GM23248 (cell line): ENCODE data around the gene ADGRL1. TPM values are rescaled to one million over a fixed set of nuclear protein-coding genes. Genes with fewer than 3 reads are reported as not detected.
A peak's percentile ranks its signal among the peaks of the same experiment; 100 is the strongest.
"Not testable (repeated sequence)": the region's sequence is repeated elsewhere in the genome, so short reads cannot be mapped to it uniquely, and the experiment has no call there.

Experiments used
- DNase-seq: peaks from one replicate; pipeline ENCODE4 v3.0.0-alpha.2; 2015
- H2AFZ ChIP-seq: fragments of 200-600 bp; sonication (generic); 2 replicates; pipeline ENCODE4 v1.6.1; 2016; ENCODE audit warnings: antibody characterized with exemption
- H3F3A ChIP-seq: fragments of 200-600 bp; sonication (generic); 2 replicates; pipeline ENCODE4 v1.6.1; 2016; ENCODE audit warnings: mild to moderate bottlenecking, antibody characterized with exemption, mixed run types; ENCODE audit not compliant: insufficient read depth
- H3K27ac ChIP-seq: fragments of 200-600 bp; sonication (generic); 2 replicates; pipeline ENCODE4 v1.5.1; 2016; ENCODE audit warnings: mild to moderate bottlenecking
- H3K27me3 ChIP-seq: fragments of 200-600 bp; sonication (generic); replicated peaks from 2 replicates; pipeline ENCODE4 v1.6.1; 2016; ENCODE audit warnings: mild to moderate bottlenecking; ENCODE audit not compliant: insufficient read depth
- H3K36me3 ChIP-seq: fragments of 200-600 bp; sonication (generic); 2 replicates; pipeline ENCODE4 v1.6.1; 2016; ENCODE audit warnings: low read depth, mild to moderate bottlenecking
- H3K4me1 ChIP-seq: fragments of 200-600 bp; sonication (generic); 2 replicates; pipeline ENCODE4 v1.6.1; 2016; ENCODE audit warnings: mild to moderate bottlenecking; ENCODE audit not compliant: insufficient read depth
- H3K4me2 ChIP-seq: fragments of 200-600 bp; sonication (generic); one replicate; pipeline ENCODE4 v1.6.1; 2016; ENCODE audit warnings: mild to moderate bottlenecking; ENCODE audit not compliant: unreplicated experiment
- H3K4me3 ChIP-seq: fragments of 200-600 bp; sonication (generic); 2 replicates; pipeline ENCODE4 v1.5.1; 2016; ENCODE audit warnings: mild to moderate bottlenecking
- H3K79me2 ChIP-seq: fragments of 200-600 bp; sonication (generic); 2 replicates; pipeline ENCODE4 v1.6.1; 2016; ENCODE audit warnings: mild to moderate bottlenecking; ENCODE audit not compliant: insufficient read depth
- H3K9ac ChIP-seq: fragments of 200-600 bp; sonication (generic); 2 replicates; pipeline ENCODE4 v1.6.1; 2016; ENCODE audit warnings: mild to moderate bottlenecking
- H3K9me2 ChIP-seq: fragments of 200-600 bp; sonication (generic); 2 replicates; pipeline ENCODE4 v1.6.1; 2016; ENCODE audit warnings: mixed run types, mild to moderate bottlenecking, moderate library complexity; ENCODE audit not compliant: insufficient read depth
- H3K9me3 ChIP-seq: fragments of 200-600 bp; sonication (generic); one replicate; pipeline ENCODE4 v1.6.1; 2017; ENCODE audit warnings: low read depth
- H4K20me1 ChIP-seq: fragments of 200-600 bp; sonication (generic); 2 replicates; pipeline ENCODE4 v1.6.0; 2016; ENCODE audit not compliant: insufficient read depth
- EZH2 ChIP-seq: fragments of 200-600 bp; sonication (generic); IDR thresholded peaks from 2 replicates; pipeline ENCODE4 v1.6.1; 2018; ENCODE audit warnings: antibody characterized with exemption, mild to moderate bottlenecking; ENCODE audit not compliant: insufficient read depth, poor library complexity, severe bottlenecking
- EZH2phosphoT487 ChIP-seq: fragments of 200-600 bp; sonication (generic); IDR thresholded peaks from 2 replicates; pipeline ENCODE4 v1.6.1; 2018; ENCODE audit warnings: antibody characterized with exemption, moderate library complexity, mild to moderate bottlenecking, low read depth; ENCODE audit not compliant: insufficient read depth
- WGBS, 2 experiments: methylation state at CpG; one replicate each; pipeline ENCODE4 v1.1.6; 2015 to 2017; ENCODE audit warnings: low lambda C conversion rate in 2 of 2, low coverage in 1 of 2; ENCODE audit errors: missing lambda C conversion rate in 2 of 2; 5-methylcytosine and 5-hydroxymethylcytosine counted together
- in situ Hi-C: fragments of 300-500 bp; cut with MboI; formaldehyde crosslinking; loops from 2 replicates; pipeline ENCODE4 v1.15.0; 2020
- polyA plus RNA-seq: library from polyadenylated mRNA; unstranded; fragments of >200 nt; fragmentation: Nextera tagmentation; extraction: Ambion mirVana; gene quantifications from 2 replicates; pipeline ENCODE4 v1.2.1, GENCODE V29; 2016
- total RNA-seq: library from RNA; depleted of rRNA; stranded (reverse); fragments of >200 nt; shearing (Covaris generic); gene quantifications from 2 replicates; pipeline ENCODE4 v1.2.3, GENCODE V29; 2014

The ADGRL1 gene
- total and polyA plus RNA-seq, 2 experiments from 2014 or later: 1.0 to 3.0 TPM

GRCh38 chr19:14237014-14237941, 31.3 kb upstream of the ADGRL1 start:
- WGBS, 2 experiments: 21 to 23% methylated on average over 5 of the region's 5 CpGs
- Histone ChIP-seq H3F3A (no peaks in the 10 kb centered on the region), H3K79me2 (no peaks in the 10 kb centered on the region), H4K20me1 (no peaks in the 10 kb centered on the region), H3K9me2 (no peaks in the 10 kb centered on the region), H3K9ac (no peak overlapping the region), H3K36me3 (no peaks in the 10 kb centered on the region), H3K27me3 (no peaks in the 10 kb centered on the region; the same call in 1 of the 2 replicates), H2AFZ (no peak overlapping the region), H3K4me3 (no peak overlapping the region), H3K27ac (no peak overlapping the region), H3K4me2 (no peak overlapping the region), H3K9me3 (no peaks in the 10 kb centered on the region), H3K4me1 (no peaks in the 10 kb centered on the region)
- in situ Hi-C loops: no loop called here
- TF ChIP-seq EZH2phosphoT487: no peak
- no peak for TF ChIP-seq EZH2
- DNase-seq: no peak

GRCh38 chr19:14232945-14233344, 27.0 kb upstream of the ADGRL1 start:
- H3K79me2 ChIP-seq, H3K4me3 ChIP-seq, DNase-seq, H3K27me3 ChIP-seq, H3K4me1 ChIP-seq, in situ Hi-C loops, H3K9ac ChIP-seq, H3K36me3 ChIP-seq, H3K4me2 ChIP-seq, H3K27ac ChIP-seq, H2AFZ ChIP-seq, H3F3A ChIP-seq, H4K20me1 ChIP-seq, H3K9me2 ChIP-seq, H3K9me3 ChIP-seq: not testable (repeated sequence)
- 82 to 93% methylated on average over 4 of the region's 4 CpGs for WGBS, 2 experiments

DNA sequence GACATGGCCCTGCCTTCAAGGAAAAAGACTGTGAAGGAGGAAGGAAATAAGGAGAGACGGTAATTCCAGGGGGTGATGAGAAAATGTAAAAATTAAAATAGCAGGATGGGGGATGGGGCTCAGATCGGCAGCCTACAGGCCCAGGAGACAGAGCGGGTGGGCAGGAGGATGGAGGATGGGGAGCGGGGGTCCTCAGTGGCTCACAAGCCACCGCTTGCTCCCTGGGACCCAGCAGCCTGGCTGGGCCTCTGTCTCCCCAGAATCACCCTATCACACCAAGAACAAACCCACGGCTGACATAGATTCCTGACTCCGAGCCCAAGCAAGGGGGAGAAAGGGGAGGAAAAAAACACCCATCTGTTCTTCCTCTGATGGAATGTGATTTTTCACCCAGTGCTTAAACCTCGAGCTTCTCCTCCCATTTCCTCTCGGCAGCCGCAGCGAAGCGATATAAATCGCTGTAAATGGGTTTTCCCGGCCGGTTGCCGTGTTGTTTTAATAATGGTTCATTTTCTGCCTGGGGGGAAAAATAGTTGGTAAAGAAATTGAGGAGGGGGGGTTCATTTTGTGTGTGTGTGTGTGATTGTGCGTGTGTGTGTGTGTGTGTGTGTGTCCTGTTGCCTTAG, 22.6 kb upstream of the ADGRL1 start:
- in situ Hi-C loops, H3K36me3 ChIP-seq, H3K4me2 ChIP-seq, H3K27ac ChIP-seq, H3K4me1 ChIP-seq, H3F3A ChIP-seq, H3K9me2 ChIP-seq, H3K27me3 ChIP-seq, H3K9ac ChIP-seq, H3K9me3 ChIP-seq, H3K79me2 ChIP-seq, H3K4me3 ChIP-seq, H4K20me1 ChIP-seq: not testable (repeated sequence)
- peak; percentile 36 for DNase-seq
- 12 to 22% methylated on average over 10 to 16 of the region's 17 CpGs for WGBS, 2 experiments
- H2AFZ ChIP-seq: peak overlapping the region; percentile 14; the same call in 1 of the 2 replicates

DNA sequence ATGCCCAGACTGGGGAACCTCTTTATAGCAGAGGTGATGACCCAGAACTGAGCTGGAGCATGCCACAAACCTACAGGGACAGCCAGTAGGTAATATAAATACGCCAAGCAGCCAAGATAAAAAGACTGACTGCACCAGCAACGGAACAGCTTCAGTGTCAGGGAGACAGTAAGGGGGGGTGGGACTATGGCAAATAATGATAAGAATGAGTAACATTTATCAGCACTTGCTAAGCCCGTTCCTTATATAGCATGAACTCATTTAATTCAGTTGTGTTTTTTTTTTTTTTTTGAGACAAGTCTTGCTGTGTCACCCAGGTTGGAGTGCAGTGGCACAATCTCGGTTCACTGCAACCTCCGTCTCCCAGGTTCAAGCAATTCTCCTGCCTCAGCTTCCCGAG, 20.5 kb upstream of the ADGRL1 start:
- H3K9me3 ChIP-seq, in situ Hi-C loops, H2AFZ ChIP-seq, H3K79me2 ChIP-seq, DNase-seq, H3K36me3 ChIP-seq, H4K20me1 ChIP-seq, H3K4me3 ChIP-seq, H3K9ac ChIP-seq, H3K27me3 ChIP-seq, H3K4me2 ChIP-seq, H3K4me1 ChIP-seq, H3K27ac ChIP-seq, H3F3A ChIP-seq, H3K9me2 ChIP-seq: not testable (repeated sequence)
- WGBS, 2 experiments: 93 to 97% methylated on average over 6 of the region's 6 CpGs
